Activated naive CD4-positive, alpha-beta T cell treated with anti-CD3 and anti-CD28 coated beads for 36 hours (primary cell): ENCODE results near the gene ERH. TPM values are rescaled to one million over a fixed set of nuclear protein-coding genes. Genes with fewer than 3 reads are reported as not detected.
"Not testable (repeated sequence)": the region's sequence is repeated elsewhere in the genome, so short reads cannot be mapped to it uniquely, and the experiment has no call there.

Source experiments
- CTCF ChIA-PET: fragments of 350-600 bp; sonication (Branson Sonifier 250); formaldehyde crosslinking; loops from one replicate; lab custom pipeline; 2021; ENCODE audit warnings: antibody characterized with exemption; lab: Charles Lee
- DNase-seq: peaks from one replicate; pipeline ENCODE4 v3.0.0-alpha.2; 2020
- H3K27ac Mint-ChIP-seq: one replicate; pipeline ENCODE4 v1.8.0; 2021; ENCODE audit warnings: mild to moderate bottlenecking, mixed read lengths
- H3K27me3 Mint-ChIP-seq: one replicate; pipeline ENCODE4 v1.8.0; 2021; ENCODE audit warnings: low read depth, mixed read lengths
- H3K36me3 Mint-ChIP-seq: one replicate; pipeline ENCODE4 v1.8.0; 2021; ENCODE audit warnings: low read depth, mixed read lengths
- H3K4me1 Mint-ChIP-seq: one replicate; pipeline ENCODE4 v1.8.0; 2021; ENCODE audit warnings: low read depth, mixed read lengths
- H3K4me3 Mint-ChIP-seq: one replicate; pipeline ENCODE4 v1.8.0; 2021; ENCODE audit warnings: mild to moderate bottlenecking, moderate library complexity, mixed read lengths
- H3K9me3 Mint-ChIP-seq: one replicate; pipeline ENCODE4 v1.8.0; 2021; ENCODE audit warnings: mixed read lengths
- intact Hi-C: fragments of 100-400 bp; cut with micrococcal nuclease; formaldehyde crosslinking; loops from one replicate; pipeline ENCODE4 v1.15.1; 2023
- total RNA-seq, 2 experiments: library from RNA; stranded (reverse); gene quantifications; one replicate each; pipeline ENCODE4 v1.2.3, GENCODE V29; 2021

Gene ERH
- total RNA-seq, 2 experiments from 2014 or later, result 338 to 348 TPM

- peaks cover 75% of the 10 kb centered on the region for H3K4me1 Mint-ChIP-seq
- CTCF ChIA-PET, result interaction anchor here (1.0 kb wide), 1 partner anchor 336 kb away, joined by 3 read pairs; no protein-coding TSS in a partner anchor
- not testable (repeated sequence) for H3K4me3 Mint-ChIP-seq, H3K9me3 Mint-ChIP-seq, DNase-seq, H3K27me3 Mint-ChIP-seq, H3K27ac Mint-ChIP-seq
- intact Hi-C loops, result loop anchor here (10.0 kb wide), 1 partner anchor 283 kb away; no protein-coding TSS in a partner anchor
- peaks cover 77% of the 10 kb centered on the region for H3K36me3 Mint-ChIP-seq
Observed at GRCh38 chr14:69391400-69391799, 6.7 kb downstream of the ERH start.

GRCh38 chr14:69387311-69387710 is 10.8 kb downstream of the ERH start:
- no peak for DNase-seq
- Mint-ChIP-seq H3K27ac (no peak overlapping the region), H3K4me1 (peaks cover 51% of the 10 kb centered on the region), H3K27me3 (no peaks in the 10 kb centered on the region), H3K4me3 (no peak overlapping the region), H3K36me3 (peaks cover 64% of the 10 kb centered on the region), H3K9me3 (no peaks in the 10 kb centered on the region)
- CTCF ChIA-PET, result no interaction called here
- intact Hi-C loops, result no loop called here

DNA sequence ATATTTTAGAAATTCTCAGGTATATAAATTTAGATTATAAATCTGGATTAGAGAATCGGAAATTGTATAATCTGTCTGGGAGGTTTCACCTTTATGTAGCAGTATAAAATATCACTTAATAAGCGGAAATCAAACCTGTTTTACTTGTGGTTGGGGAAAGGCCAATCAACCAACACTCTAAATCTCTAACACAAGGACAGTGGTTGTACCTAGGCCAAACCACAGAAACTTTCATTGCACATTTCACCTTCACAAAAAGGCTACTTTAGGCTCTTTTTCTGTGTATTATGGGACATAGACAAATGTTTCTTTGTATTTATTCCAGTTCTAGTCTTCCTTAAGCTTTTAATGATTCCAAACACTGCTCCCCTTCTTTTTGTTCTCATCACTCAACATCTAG is 19.8 kb downstream of the ERH start:
- Mint-ChIP-seq H3K4me1 (peaks cover 10% of the 10 kb centered on the region), H3K27ac (no peak overlapping the region), H3K36me3 (peaks cover 53% of the 10 kb centered on the region), H3K4me3 (no peak overlapping the region), H3K27me3 (no peaks in the 10 kb centered on the region), H3K9me3 (peaks cover 6% of the 10 kb centered on the region)
- DNase-seq, result no peak
- intact Hi-C loops, result no loop called here
- CTCF ChIA-PET, result interaction anchor here (0.6 kb wide), 1 partner anchor 263 kb away, joined by 5 read pairs; no protein-coding TSS in a partner anchor

GRCh38 chr14:69376439-69376838 is 21.7 kb downstream of the ERH start:
- CTCF ChIA-PET, result no interaction called here
- peaks cover 18% of the 10 kb centered on the region for H3K4me1 Mint-ChIP-seq
- H3K9me3 Mint-ChIP-seq, result peaks cover 6% of the 10 kb centered on the region
- intact Hi-C loops, result no loop called here
- no peak overlapping the region for H3K4me3 Mint-ChIP-seq
- peaks cover 53% of the 10 kb centered on the region for H3K36me3 Mint-ChIP-seq
- DNase-seq, result no peak
- H3K27ac Mint-ChIP-seq, result peak overlapping the region; percentile 39
- H3K27me3 Mint-ChIP-seq, result no peaks in the 10 kb centered on the region

- Mint-ChIP-seq H3K27me3 (no peaks in the 10 kb centered on the region), H3K9me3 (peaks cover 6% of the 10 kb centered on the region), H3K27ac (no peak overlapping the region), H3K36me3 (peaks cover 49% of the 10 kb centered on the region), H3K4me3 (no peak overlapping the region), H3K4me1 (peaks cover 18% of the 10 kb centered on the region)
- DNase-seq, result no peak
- CTCF ChIA-PET, result no interaction called here
- intact Hi-C loops, result no loop called here
Observed at GRCh38 chr14:69375722-69376121, 22.4 kb downstream of the ERH start.

- intact Hi-C loops, result no loop called here
- CTCF ChIA-PET, result no interaction called here
- no peak for DNase-seq
- H3K27me3 Mint-ChIP-seq, result no peaks in the 10 kb centered on the region
- H3K4me1 Mint-ChIP-seq, result peaks cover 18% of the 10 kb centered on the region
- peaks cover 6% of the 10 kb centered on the region for H3K9me3 Mint-ChIP-seq
- H3K36me3 Mint-ChIP-seq, result peaks cover 46% of the 10 kb centered on the region
- no peak overlapping the region for H3K27ac Mint-ChIP-seq
- H3K4me3 Mint-ChIP-seq, result no peak overlapping the region
Observed at GRCh38 chr14:69375182-69375581, 22.9 kb downstream of the ERH start.

- H3K4me1 Mint-ChIP-seq, result peaks cover 18% of the 10 kb centered on the region
- H3K36me3 Mint-ChIP-seq, result peaks cover 39% of the 10 kb centered on the region
- H3K27me3 Mint-ChIP-seq, result no peaks in the 10 kb centered on the region
- DNase-seq, result no peak
- H3K27ac Mint-ChIP-seq, result peak overlapping the region; percentile 69
- peaks cover 6% of the 10 kb centered on the region for H3K9me3 Mint-ChIP-seq
- intact Hi-C loops, result no loop called here
- H3K4me3 Mint-ChIP-seq, result no peak overlapping the region
- CTCF ChIA-PET, result interaction anchor here (0.7 to 1.1 kb wide), 2 partner anchors 15 to 76 kb away, joined by 3 to 4 read pairs; no protein-coding TSS in a partner anchor
Observed at GRCh38 chr14:69374235-69374634, 23.9 kb downstream of the ERH start.

DNA sequence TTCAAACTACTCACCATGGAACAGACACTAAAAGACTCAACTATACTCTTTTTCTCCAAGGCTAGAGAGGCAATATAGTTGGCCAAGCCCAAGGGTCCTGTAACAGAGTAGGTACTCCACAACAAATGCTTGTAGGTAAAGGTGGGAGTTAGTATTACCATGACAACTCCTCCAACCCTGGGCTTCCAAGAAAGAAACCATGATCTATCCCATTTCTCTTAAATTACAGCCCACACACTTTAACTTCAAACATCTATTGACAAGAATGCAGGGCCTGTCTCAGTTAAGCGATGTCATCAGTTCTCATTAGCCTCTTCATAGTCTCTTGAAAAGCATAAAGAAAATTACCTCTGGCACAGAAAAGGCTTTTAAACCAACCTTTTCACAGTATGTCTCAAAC is 25.0 kb downstream of the ERH start:
- intact Hi-C loops, result no loop called here
- CTCF ChIA-PET, result interaction anchor here (1.1 kb wide), 1 partner anchor 14 kb away, joined by 3 read pairs; no protein-coding TSS in a partner anchor
- no peak overlapping the region for H3K4me3 Mint-ChIP-seq

DNA sequence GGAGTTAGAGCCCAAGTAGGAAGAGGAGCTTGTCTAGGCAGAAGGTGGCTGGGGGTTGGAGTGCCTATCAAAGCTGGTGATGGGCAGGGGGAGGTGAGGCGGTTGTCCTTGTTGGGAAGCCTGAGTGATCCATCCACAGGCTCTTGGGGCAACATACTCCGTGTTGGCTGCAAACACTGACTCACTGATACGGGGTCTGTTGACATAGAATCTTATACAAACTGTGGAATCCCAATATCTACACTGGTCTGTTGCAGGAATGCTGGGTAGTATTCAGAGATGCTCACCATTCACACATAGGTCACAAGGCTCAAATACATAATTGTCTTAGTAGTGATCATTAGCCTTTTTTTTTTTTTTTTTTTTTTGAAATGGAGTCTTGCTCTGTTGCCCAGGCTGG is 26.0 kb downstream of the ERH start:
- H3K4me3 Mint-ChIP-seq, result no peak overlapping the region
- peaks cover 6% of the 10 kb centered on the region for H3K9me3 Mint-ChIP-seq
- H3K4me1 Mint-ChIP-seq, result peaks cover 18% of the 10 kb centered on the region
- peaks cover 32% of the 10 kb centered on the region for H3K36me3 Mint-ChIP-seq
- no peak overlapping the region for H3K27ac Mint-ChIP-seq
- H3K27me3 Mint-ChIP-seq, result no peaks in the 10 kb centered on the region
- intact Hi-C loops, result no loop called here
- no peak for DNase-seq
- CTCF ChIA-PET, result no interaction called here

More for the DNA sequence above, 25.0 kb downstream of the ERH start:
- peak overlapping the region; percentile 69 for H3K27ac Mint-ChIP-seq
- peaks cover 18% of the 10 kb centered on the region for H3K4me1 Mint-ChIP-seq
- H3K36me3 Mint-ChIP-seq, result peaks cover 35% of the 10 kb centered on the region
- DNase-seq, result no peak
- H3K9me3 Mint-ChIP-seq, result peaks cover 6% of the 10 kb centered on the region
- no peaks in the 10 kb centered on the region for H3K27me3 Mint-ChIP-seq

- CTCF ChIA-PET, result interaction anchor here (0.8 to 1.4 kb wide), 2 partner anchors 68 to 178 kb away, joined by 3 read pairs; no protein-coding TSS in a partner anchor
- intact Hi-C loops, result no loop called here
- H3K27ac Mint-ChIP-seq, result no peak overlapping the region
- no peak overlapping the region for H3K4me3 Mint-ChIP-seq
- peaks cover 12% of the 10 kb centered on the region for H3K36me3 Mint-ChIP-seq
- DNase-seq, result no peak
- H3K4me1 Mint-ChIP-seq, result peaks cover 18% of the 10 kb centered on the region
- H3K27me3 Mint-ChIP-seq, result peaks cover 2% of the 10 kb centered on the region
- H3K9me3 Mint-ChIP-seq, result no peaks in the 10 kb centered on the region
Observed at GRCh38 chr14:69370061-69370460, 28.0 kb downstream of the ERH start.

GRCh38 chr14:69368381-69368780 is 29.7 kb downstream of the ERH start:
- Mint-ChIP-seq H3K4me1 (peaks cover 9% of the 10 kb centered on the region), H3K27me3 (peaks cover 2% of the 10 kb centered on the region), H3K27ac (no peak overlapping the region), H3K36me3 (peaks cover 4% of the 10 kb centered on the region), H3K4me3 (no peak overlapping the region), H3K9me3 (no peaks in the 10 kb centered on the region)
- DNase-seq, result no peak
- CTCF ChIA-PET, result no interaction called here
- intact Hi-C loops, result no loop called here

GRCh38 chr14:69366761-69367160 is 31.3 kb downstream of the ERH start:
- Mint-ChIP-seq H3K27me3 (peaks cover 2% of the 10 kb centered on the region), H3K4me3 (no peak overlapping the region), H3K4me1 (no peaks in the 10 kb centered on the region), H3K27ac (no peak overlapping the region), H3K36me3 (no peaks in the 10 kb centered on the region), H3K9me3 (no peaks in the 10 kb centered on the region)
- intact Hi-C loops, result no loop called here
- DNase-seq, result no peak
- CTCF ChIA-PET, result interaction anchor here (1.1 to 1.2 kb wide), 5 partner anchors 9 to 263 kb away, joined by 3 to 5 read pairs (median 4); no protein-coding TSS in a partner anchor

DNA sequence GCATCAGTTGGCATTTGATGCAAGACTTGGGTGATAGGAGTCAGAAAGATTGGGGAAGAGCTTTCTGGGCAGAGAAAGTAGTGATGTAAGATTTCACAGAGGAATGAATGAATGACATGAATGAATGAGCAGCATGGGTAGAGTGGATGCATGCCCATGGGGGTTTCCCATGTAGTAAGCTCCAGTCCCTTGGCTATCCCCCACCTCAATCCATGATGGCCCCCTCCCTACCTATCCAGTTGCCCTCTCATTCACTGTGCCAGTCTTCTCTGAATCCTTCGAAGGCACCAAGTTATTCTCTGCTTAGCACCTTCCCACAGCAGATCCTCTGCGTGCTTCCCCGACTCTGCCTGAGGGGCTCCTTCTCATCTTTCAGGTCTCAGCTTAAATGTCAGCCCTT is 32.0 kb downstream of the ERH start:
- intact Hi-C loops, result no loop called here
- Mint-ChIP-seq H3K9me3 (no peaks in the 10 kb centered on the region), H3K4me1 (no peaks in the 10 kb centered on the region), H3K4me3 (no peak overlapping the region), H3K36me3 (no peaks in the 10 kb centered on the region), H3K27me3 (peaks cover 2% of the 10 kb centered on the region), H3K27ac (no peak overlapping the region)
- DNase-seq, result no peak
- CTCF ChIA-PET, result interaction anchor here (1.2 to 1.4 kb wide), 4 partner anchors 10 to 124 kb away, joined by 3 to 4 read pairs (median 4); no protein-coding TSS in a partner anchor
